GM13977 (cell line): ENCODE results near the gene AHRR.
"Not testable (repeated sequence)": the region's sequence is repeated elsewhere in the genome, so short reads cannot be mapped to it uniquely, and the experiment has no call there.

Experiments used
- DNase-seq: peaks from one replicate; pipeline ENCODE4 v3.0.0; 2012; ENCODE audit warnings: low spot score
- in situ Hi-C: fragments of 300-500 bp; cut with MboI; formaldehyde crosslinking; loops from one replicate; pipeline ENCODE4 v1.12.0; 2022; ENCODE audit warnings: low sequenced_read_pairs, low pct_unique_long_range_greater_than_20kb, mixed read lengths, inconsistent platforms; ENCODE audit not compliant: unreplicated experiment
- TF ChIP-seq, protein P1 (sequence below): IDR thresholded peaks from 2 replicates; pipeline ENCODE4 v1.5.1; 2012; ENCODE audit warnings: mild to moderate bottlenecking, control low read depth; ENCODE audit not compliant: insufficient read depth; ENCODE audit errors: extremely low read depth, missing control alignments

The AHRR gene

GRCh38 chr5:367358-368130 is 46.0 kb downstream of the AHRR start:
- TF ChIP-seq, protein P1, sequence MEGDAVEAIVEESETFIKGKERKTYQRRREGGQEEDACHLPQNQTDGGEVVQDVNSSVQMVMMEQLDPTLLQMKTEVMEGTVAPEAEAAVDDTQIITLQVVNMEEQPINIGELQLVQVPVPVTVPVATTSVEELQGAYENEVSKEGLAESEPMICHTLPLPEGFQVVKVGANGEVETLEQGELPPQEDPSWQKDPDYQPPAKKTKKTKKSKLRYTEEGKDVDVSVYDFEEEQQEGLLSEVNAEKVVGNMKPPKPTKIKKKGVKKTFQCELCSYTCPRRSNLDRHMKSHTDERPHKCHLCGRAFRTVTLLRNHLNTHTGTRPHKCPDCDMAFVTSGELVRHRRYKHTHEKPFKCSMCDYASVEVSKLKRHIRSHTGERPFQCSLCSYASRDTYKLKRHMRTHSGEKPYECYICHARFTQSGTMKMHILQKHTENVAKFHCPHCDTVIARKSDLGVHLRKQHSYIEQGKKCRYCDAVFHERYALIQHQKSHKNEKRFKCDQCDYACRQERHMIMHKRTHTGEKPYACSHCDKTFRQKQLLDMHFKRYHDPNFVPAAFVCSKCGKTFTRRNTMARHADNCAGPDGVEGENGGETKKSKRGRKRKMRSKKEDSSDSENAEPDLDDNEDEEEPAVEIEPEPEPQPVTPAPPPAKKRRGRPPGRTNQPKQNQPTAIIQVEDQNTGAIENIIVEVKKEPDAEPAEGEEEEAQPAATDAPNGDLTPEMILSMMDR: no peak
- DNase-seq: no peak
- in situ Hi-C loops: no loop called here

DNA sequence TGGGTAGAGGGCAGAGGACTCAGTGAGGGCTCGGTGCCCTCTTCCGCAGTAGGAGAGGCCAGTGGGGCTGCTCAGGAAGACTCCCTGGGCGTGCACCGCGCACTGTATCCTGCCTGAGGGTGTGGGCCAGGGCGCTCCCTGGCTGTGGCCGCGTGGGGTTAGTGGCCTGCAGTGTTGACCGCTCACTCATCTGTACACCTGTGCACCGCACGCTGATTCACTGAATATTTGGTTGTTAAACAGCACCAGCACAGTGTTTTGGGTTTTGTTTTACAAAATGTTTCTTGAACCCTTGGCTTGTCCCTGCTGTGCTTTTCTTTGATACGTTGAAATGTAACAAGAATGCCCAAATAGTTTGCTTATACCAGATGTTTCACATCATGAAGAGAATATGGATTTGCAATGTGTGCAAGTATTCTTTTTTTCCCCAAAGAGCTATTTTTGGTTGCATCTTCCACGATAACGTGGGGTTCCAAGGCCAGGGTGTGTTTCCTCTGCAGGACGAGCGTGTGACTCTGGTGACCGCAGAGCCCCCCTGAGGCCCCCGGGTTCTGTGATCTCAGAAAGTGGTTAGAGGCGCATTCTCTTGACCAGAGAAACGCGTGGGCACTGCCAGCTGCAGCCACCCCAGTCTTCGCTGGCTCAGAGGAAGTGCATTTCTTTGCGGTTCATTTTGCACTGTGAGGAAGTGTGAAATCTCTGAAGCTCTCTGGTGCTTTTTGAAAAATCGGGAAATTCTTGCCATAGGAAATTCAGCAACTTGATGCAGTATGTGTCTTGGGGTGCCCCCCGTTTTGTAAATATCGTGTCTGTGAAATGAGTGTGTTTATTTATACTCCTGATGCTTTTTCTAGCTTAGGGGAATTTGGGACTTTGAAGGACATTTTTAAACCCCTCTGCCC is 46.9 kb downstream of the AHRR start:
- TF ChIP-seq, protein P1: no peak
- in situ Hi-C loops: no loop called here
- peak; percentile 80 for DNase-seq

DNA sequence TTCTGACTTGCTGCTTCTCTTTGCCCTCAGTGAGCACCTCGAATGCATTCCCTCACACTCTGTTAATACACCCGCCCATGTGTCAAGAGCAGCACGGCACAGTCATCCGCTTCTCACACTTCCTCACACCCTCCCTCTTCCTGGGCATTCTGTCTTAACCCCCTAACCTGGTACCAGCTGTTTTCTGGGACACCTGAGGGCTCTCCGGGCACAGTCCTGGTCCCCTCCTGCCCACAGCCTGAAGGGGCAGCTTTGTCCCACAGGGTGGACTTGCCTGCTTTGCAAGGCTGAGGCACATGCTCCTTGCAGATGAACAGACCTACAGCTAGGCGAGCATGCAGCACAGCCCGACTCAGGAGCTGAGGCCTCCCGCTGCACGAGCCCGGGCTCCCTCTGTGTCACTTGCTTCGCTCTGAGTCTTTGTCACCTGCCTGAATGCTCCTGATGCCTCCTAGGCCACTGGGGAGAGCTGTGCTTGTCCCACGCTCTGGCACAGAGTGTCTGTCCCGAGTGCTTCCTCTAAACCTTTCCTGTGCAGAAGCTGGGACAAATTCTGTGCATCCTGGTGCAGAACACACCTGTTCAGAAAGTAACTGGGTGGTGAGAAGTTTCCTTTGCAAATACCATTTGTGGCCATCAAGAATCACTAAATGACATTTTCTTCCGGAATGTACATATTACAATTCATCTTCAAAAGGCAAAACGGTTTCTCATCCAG is 47.8 kb downstream of the AHRR start:
- no peak for DNase-seq
- TF ChIP-seq, protein P1: no peak
- in situ Hi-C loops: no loop called here

- DNase-seq, in situ Hi-C loops: not testable (repeated sequence)
Observed at GRCh38 chr5:369869-370236, 48.3 kb downstream of the AHRR start.

DNA sequence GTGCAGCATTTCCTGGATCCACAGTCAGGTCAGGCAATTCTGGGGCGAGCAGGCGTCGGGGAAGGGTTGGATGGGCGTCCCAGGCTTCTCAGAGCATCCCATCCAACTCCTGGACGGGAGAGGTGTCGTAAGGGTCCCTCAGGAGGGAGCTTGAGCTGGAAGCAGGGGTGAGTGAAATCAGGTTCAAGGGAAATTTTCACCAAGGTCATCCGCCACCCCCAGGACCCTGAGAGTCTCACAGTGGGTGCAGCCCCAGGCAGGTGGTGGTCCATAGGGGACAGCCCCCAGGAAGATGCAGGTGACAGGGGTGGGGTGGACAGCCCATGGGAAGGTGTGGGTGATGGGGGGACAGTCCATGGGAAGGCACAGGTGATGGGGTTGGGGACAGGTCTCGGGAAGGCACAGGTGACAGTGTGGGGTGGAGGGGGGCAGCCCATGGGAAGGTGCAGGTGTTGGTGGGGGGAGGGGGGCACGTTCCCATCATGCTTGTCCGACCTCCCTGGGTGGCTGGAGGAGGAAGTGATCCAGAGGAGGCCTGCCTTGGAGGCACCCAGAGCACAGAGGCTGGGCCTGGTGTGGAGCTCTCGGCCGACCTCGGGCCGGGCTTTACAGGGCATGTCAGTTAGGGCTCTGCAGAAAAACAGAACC is 48.9 kb downstream of the AHRR start:
- DNase-seq: no peak
- in situ Hi-C loops: no loop called here
- TF ChIP-seq, protein P1: no peak

DNA sequence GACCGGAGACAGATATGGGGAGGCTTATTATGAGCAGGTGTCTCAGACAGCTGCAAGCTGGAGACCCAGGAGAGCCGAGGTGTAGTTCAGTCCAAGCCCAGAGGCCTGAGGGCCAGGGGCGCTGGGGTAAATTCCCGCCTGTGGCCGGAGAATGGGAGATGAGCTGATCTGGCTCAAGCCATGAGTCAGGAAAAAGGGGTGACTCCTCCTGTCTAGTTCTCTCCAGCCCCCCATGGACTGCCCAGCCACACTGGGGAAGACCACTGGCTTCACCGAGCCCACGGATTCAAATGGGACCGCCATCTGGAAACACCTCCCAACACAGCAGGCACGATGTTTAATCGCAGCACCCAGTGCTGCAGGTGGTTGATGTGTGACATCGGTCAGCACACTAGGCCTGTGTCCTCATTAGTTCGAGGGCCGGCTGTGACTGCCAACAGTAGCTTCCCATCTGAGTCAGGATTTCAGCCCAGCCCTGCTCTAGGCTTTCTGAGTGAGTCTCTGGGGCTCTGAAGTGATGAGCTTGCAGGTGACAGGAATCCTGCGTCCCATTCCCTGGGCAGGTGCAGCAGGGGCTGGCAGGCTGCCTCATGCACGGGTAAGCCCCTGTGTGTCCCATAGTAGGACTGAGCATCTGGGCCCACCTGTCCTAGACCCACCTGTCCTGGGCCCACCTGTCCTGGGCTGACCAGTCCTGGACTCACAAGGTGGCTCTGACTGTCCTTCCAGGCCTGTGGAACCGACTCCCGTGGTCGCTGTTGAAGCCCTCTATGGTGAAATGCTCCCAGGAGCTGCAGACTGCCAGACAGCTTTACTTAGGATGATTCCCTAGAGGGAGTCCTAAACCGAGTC is 49.7 kb downstream of the AHRR start:
- no peak for DNase-seq
- TF ChIP-seq, protein P1: no peak

More for the DNA sequence above, 49.7 kb downstream of the AHRR start:
- in situ Hi-C loops: no loop called here
